SIG-M5 (cell line): ENCODE results near the gene PGPEP1.
"Not testable (repeated sequence)": the region's sequence is repeated elsewhere in the genome, so short reads cannot be mapped to it uniquely, and the experiment has no call there.

ENCODE experiments used
- DNase-seq: peaks from one replicate; lab custom pipeline; 2025; lab: John Stamatoyannopoulos, UW

PGPEP1 gene

DNA sequence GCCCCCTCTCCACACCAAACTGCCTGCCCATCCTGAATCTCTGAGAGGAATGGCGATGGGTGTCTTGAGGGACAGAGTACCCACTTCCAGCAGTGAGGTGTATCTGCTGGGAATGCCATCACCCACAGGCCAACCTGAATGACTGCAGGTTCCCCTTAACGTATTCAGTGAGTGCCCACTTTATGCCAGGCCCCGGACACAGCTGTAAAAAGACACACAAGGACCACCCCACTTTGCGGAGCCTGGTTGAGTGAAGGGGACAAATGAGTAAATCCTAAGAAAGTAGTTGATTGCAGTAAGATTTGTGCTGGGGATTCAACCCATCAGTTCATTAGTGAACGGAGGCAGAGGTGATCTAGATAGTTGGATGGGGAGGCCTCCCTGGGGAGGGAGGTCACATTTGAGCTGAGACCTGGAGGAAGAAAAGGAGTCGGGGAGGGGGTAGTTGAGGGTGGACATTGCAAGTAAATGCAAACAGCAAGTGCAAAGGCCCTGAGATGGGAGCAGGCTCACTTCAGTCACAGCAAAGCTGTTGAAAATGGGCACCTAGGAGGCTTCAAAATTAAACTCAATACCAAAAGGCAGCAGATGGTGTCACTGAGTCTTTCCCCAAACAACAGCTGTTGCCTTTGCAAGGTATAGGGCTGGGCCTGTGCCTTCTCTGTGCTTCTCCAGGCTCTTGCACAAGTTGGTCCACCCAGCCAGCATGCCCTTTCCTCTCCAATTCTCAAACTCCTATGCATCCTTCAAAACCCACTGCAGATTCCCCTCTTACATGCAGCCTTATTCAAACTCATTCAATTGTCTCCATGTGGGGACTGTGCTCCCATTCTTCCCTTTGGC lies 49.9 kb downstream of the PGPEP1 start:
- no peak for DNase-seq

DNA sequence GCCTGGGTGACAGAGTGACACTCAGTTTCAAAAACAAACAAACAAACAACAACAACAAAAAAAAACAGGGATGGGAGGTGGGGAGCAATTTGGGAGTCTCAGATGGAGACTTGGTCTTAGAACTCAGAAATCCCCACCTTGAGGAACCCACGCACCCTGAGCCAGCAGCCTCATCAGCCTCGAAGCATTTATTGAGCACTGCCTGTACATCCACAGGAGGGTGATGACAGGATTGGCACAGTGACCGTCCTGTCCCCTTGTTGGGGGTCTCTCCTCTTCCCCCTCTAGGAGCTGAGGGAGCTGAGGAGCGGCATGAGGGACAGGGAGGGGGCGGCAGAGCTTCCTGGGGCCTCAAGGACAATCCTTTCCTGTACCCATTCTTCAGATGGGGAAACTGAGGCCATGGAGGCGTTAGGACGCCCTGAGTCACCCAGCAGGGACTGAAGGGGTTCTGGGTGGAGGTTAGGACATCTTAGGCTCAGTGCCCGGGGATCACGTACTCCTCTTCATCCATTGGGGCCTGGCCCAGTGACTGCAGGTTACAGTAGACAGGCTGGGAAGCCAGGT lies 51.2 kb downstream of the PGPEP1 start:
- DNase-seq, result no peak

DNA sequence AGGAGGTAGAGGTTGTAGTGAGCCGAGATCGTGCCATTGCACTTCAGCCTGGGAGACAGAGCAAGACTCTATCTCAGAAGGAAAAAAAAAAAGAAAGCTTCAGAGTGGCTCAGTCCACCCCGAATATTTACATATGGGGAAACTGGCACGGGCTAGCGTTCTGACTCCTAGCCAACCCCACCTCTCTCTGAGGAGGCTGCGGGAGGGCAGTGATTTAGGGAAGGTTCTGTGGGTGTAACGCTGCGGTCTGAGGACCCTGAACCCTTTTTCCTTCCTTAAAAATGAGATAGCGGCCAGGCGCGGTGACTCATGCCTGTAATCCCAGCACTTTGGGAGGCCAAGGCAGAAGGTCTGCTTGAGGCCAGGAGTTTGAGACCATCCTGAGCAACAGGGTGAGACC lies 52.0 kb downstream of the PGPEP1 start:
- no peak for DNase-seq

DNA sequence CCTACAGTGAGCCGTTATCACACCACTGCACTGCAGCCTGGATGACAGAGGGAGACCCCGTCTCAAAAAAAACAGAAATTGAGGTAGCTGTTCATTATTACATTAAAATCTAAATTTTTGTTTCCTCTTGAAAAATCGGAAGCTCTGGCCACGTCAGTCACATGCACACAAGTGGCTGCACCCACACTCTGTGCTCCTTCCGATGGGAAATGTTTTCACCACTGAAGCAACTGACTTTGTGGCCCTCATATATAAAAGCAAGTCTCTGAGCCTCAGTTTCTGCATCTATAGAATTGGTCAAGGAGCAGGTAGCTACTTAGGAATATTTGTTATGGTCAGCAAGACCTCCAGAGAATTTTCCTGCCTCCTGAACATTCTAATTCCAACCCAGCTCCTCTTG lies 52.5 kb downstream of the PGPEP1 start:
- no peak for DNase-seq

DNA sequence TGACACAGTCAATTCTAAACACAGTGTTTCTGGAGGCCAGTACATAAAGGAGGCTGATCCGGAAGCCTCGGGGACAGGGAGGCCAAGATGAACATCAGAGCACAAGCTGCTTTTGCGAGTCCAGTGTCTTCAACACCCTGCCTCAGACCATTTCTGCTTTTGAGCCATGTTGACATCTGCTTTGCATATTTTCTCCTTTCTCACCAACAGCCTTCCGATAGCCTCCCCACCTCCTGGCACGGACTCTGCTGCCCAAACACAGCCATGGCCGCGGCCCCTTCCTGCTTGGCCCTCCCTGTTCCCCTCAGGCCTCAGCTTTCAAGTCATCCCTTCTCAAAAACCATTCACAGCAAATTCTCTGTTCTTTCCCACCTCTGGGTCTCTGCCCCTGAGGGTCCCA lies 53.4 kb downstream of the PGPEP1 start:
- DNase-seq, result no peak

DNA sequence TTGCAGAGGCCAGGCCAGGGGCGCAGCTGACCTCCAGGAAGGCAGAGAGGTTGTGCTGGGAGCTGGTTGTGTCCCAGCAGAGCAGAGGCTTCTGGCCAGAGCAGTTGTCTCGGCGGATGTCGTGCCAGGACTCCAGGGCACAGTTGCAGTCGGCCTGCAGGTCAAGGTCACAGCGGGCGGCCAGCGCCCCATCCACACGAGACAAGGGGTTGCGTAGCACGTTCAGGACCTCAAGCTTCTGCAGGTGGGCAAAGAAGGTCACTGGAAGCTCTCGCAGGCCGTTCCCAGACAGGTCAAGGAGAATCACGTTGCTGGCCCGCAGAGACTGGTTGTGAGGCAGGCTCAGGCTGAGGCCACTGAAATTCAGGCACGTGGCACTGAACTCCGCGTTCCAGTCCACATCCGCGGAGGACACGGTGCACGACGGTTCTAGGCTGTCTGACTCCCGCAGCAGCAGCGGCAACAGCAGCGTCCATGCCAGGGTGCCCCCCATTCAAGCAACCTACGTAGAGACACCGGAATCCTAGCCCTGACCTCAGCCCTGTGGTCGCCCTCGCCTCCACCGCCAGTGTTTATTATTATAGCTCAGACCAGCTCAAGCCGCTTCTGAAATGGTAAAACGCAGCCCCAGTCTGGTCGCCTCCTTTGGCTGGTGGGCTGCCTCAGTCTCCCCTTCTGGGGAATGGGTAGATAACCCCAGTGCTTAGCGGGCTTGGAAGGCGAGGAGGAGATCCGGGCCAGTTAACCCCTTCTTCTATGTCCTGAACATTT lies 56.3 kb downstream of the PGPEP1 start:
- no peak for DNase-seq

DNA sequence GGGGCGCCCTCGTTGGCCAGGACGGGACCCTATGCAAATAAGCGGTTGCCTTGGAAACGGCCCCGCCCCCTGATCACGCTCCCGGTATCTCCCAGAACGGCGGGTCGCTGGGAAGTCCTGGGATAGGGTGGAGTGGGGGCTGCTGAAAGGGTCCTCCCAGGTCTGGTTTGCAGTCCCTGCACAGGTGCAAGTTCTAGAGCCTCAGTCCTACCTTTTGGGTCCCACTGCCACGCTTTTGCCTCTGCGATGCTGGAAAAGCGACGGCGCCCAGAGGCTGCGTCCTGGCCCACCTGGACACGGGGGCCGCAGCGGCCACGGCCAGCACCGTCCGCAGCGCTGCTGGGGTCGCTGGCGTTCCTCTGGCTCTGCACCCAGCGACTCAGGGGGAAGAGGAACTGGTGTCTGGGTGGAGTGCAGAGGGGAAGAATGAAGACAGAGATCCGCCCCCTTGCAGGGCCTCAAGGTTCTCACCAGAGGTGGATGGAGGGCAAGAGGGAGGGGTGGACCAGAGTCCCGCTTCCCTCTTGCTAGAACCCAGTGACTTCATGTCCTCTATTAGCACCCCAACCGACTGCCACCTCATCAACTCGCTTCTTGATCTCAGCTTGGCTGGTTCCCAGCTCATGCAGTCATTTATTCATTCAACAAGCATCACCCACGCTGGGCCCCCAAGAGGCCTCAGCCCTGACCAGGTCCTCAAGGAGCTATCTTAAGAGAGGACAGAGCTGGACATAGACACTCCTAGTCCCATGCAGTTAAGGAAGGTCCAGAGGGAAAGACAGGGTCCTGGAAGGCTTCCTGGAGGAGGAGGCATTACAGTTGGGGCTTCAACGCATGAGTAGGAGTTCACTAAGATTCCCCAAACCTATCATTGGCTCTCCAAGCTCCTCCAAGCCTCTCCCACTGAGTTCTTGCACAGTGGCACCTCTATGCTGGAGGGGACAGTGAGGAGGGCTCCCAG lies 57.1 kb downstream of the PGPEP1 start, which contains the start of gene LRRC25:
LRRC25 (minus strand) TSS at position 381 of the 961 bp plus-strand sequence. CDS start 659 bp downstream, outside the sequence.
- DNase-seq, result peak; percentile 66

DNA sequence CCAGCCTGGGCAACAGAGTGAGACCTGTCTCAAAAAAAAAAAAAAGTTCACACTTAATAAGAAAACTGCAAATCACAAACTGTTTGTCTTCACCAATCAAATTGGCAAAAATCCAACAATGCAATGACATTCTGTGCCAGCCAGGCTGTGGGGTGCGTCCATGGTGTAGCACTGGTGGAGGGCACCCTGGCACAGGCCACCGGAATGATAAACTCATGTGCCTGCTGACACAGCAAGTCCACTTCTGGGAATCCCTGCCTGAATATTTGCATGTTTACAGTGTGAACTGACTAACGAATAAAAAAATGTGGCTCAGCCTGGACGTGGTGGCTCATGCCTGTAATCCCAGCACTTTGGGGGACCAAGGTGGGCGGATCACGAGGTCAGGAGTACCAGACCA lies 58.6 kb downstream of the PGPEP1 start:
- no peak for DNase-seq

DNA sequence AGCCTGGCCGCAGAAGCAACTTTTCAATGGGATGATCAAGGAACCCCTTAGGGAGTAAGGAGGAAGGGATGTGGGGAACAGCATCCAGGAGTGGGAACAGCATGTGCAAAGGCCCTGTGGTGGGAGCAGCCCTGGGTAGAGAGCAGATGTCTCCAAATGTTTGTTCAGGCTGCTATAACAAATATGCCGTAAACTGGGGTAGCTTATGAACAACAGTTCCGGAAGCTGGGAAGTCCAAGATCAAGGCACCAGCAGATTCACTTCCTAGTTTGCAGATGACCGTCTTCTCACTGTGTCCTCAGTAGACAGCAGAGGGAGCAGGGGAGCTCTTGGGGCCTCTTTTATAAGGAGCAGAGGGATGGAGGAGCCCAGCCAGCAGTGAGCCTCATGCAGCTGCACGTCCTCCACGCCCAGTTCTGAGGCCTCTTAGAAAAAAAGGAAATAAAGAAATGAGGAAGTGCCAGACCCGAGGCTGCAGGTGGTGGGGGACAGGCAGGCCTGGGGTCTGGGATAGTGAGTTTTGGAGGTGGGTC lies 61.2 kb downstream of the PGPEP1 start:
- DNase-seq, result peak; percentile 94

DNA sequence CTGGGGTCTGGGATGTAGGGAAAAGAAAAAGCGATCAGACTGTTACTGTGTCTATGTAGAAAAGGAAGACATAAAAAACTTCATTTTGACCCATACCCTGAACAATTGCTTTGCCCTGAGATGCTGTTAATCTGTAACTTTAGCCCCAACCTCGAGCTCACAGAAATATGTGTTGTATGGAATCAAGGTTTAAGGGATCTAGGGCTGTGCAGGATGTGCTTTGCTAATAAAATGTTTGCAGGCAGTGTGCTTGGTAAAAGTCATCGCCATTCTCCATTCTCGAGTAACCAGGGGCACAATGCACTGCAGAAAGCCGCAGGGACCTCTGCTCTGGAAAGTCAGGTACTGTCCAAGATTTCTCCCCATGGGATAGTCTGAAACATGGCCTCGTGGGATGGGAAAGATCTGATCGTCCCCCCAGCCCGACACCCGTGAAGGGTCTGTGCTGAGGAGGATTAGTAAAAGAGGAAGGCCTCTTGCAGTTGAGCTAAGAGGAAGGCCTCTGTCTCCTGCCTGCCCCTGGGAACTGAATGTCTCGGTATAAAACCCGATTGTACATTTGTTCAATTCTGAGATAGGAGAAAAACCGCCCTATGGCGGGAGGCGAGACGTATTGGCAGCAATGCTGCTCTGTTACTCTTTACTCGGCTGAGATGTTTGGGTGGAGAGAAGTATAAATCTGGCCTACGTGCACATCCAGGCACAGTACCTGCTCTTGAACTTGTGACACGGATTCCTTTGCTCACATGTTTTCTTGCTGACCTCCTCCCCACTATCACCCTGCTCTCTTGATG lies 62.3 kb downstream of the PGPEP1 start:
- not testable (repeated sequence) for DNase-seq

DNA sequence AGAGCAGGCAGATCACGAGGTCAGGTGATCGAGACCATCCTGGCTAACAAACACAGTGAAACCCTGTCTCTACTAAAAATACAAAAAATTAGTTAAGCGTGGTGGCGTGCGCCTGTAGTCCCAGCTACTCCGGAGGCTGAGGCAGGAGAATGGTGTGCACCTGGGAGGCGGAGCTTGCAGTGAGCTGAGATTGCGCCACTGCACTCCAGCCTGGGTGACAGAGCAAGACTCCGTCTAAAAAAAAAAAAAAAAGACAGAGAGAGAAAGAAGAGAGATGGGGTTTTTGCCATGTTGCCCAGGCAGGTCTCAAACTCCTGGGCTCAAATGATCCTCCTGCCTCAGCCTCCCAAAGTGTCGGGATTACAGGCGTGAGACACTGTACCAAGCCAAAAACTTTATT lies 65.4 kb downstream of the PGPEP1 start:
- DNase-seq, result not testable (repeated sequence)

DNA sequence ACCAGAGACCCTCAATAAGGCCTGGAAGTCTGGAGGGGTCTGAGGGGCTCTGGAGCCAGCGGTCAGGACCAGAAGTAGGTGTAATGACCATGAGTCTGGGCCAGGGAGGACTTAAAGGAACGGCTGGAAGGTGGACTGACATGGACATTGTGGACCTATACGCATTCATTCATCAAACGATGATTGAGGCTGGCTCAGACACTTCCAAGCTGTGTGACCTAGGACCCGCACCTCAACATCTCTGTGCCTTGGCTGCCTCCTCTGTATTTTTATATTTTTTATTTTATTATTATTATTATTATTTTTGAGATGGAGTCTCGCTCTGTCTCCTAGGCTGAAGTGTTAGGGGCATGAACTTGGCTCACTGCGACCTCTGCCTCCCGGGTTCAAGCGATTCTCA lies 66.4 kb downstream of the PGPEP1 start:
- no peak for DNase-seq

DNA sequence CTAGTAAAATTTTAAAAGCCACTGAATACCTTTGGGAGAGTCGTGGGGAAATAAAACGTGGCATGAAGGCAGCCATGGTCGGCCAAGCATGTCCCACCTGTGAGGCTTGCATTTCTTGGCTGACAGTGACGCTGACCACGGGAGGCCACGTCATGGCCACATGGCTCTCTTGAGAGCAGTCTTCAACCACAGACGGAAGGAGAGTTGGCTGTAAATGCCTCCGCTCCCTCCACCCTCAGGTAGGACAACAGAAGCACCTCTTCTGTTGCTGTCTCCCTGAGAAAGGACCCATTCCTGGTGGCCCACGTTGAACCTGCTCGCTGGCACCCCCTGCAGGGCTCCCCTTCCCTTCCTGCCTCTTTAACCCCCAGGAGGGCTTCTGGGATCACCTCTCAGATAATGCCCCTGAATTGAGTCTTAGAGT lies 67.7 kb downstream of the PGPEP1 start:
- DNase-seq, result no peak

DNA sequence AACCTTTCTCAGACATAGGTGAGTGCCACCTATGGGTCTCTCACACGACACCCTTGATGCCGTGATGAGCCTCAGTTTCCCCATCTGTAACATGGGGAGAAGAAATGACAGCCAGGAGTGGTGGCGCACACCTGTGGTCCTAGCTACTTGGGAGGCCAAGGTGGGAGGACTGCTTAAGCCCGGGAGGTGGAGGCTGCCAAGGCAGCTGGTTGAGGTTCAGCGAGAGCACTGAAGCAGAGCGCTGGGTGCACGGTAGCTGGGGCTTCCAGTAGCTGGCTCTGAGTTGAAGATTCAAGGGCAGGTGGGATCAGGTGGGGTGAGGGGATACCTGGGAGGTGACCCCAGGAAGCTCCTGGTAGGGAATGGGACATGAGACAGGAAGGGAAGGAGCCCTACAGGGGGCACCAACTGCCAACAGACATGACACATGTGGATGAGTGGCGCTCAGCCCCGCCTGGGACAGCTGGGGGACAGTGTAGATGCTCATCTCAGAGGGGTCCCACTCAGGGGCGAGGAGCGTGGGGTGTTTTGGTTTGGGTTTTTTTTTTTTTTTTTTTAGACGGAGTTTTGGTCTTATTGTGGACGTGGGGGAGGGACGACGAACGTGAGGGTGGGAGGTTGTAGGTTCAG lies 72.3 kb downstream of the PGPEP1 start:
- DNase-seq, result no peak

DNA sequence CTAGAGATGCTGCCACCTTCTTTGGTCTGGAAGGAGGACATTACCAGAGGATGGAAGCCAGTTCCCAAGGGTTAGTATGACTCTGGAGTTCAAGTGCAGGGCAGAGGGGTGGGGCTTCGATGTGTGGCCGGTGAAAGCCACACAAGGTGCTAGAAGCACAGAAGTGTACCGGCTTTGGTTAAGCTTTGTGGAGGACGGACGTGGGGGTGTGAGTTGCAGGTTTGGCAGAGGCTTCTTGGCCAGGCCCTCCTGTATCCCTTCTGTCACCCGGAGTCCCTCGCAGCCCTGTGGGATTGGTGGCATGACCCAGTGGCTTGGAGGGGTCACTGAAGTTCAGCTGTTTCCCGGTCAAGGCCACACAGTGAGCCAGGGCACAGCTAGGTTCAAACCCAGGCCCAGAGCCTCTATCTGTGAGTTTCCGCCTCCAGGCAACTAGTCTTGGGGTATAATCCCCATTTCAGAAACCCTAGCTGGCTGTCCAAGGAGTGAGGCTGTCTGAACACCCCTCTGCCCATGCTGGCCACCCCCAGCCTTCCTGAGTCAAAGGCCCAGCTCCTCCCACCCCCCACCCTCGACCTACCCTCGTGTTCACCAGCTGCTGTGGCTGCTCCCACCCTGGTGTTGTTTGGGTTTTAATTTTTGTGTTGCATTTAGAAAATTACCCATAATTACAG lies 74.2 kb downstream of the PGPEP1 start:
- no peak for DNase-seq

DNA sequence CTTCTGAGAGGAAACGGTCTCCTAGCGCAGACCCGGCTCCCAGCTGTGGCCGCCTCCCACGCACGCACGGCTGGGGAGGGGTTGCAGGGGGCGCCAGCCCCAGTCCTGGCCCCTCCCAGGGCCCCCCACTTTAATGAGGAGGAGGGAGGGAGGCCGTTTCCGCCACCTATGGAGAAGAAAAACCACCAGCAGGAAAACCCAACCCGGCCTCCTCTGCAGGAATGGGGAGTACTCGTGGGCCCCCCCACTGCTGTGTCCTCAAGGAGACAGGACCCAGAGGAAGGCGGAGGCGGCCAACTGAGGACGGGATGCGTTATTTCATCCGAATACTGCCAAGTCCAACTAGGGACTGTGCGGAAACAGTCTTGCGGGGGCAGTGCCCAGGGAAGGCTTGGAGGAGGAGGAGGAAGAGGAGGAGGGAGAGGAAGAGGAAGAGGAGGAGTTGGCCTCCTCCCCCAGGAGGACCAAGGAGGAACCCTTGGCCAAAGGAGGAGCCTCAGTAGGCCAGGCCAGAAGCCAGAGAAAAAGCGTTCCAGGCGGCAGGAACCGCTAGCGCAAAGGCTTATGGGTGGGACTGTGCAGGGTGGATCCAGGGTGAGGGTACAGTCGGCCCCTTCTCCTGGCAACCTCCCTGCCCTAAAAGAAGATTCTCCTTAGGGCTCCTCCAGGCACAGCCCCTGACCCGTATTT lies 74.9 kb downstream of the PGPEP1 start:
- DNase-seq, result no peak

DNA sequence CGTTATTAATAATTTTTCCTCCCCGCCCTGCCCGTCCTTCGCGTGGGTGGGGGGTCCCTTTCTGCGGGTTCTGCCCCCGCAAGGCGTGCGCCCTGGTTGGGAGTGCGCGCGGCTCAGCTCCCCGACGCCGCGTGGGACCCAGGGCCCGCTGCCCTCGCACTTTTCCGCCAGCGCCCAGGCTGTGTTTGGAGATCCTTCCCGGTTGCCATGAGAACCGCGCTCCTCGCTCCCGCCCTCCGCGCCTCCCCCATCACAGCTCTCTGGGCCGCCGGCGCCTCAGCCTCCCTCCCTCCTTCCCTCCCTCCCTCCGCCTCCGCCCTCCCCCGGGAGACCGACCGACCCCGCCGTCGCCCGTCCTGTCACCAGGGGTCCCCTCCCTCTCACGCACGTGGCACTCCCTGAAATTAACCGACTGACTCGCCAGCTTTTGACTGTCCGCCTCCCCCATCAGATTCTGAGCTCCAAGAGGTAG lies 76.4 kb downstream of the PGPEP1 start:
- DNase-seq, result no peak

DNA sequence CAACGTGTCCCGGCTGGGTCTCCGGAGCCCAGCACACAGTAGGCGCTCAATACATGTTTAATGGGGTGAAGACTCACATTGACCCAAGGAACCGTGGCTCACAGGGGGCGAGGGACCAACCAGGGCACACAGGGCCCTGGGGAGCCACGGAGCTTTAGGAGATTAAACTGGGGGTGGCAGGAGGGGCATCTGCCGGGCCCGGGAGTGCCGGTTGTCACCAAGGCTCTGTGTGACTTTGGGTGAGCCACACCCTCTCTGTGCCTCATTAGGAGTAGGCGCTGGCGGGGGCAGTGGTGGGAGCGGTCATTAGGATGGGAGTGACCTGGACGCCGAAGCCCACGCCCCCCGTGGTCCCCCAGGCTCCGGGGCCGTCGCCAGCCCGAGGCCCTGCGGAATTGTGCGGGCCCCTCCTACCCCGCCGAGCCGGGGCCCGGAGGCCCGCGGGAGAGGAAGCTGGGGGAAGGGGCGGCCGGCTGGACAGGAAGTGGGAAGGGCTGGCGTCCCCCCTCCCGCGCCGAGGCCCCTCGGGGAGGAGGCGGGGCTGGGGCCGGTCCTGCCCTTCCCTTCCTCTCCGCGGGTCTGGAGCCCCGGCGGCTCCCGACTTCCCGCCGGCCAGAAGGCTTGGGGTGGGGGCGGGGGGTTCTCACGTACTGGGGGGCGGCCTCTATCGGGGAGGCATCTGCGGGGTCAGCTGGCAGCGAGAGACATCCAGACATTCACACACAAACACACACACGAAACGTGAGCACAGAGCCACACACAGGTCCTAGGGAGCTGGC lies 77.0 kb downstream of the PGPEP1 start:
- no peak for DNase-seq
